HG02938 (cell line): ENCODE results near the gene GPX3.

Experiments used
- ATAC-seq: cut with Tn5 transposase; IDR thresholded peaks from one replicate; pipeline ENCODE4 v1.9.1; 2021; ENCODE audit warnings: mild to moderate bottlenecking, moderate library complexity; ENCODE audit not compliant: unreplicated experiment

Gene GPX3

DNA sequence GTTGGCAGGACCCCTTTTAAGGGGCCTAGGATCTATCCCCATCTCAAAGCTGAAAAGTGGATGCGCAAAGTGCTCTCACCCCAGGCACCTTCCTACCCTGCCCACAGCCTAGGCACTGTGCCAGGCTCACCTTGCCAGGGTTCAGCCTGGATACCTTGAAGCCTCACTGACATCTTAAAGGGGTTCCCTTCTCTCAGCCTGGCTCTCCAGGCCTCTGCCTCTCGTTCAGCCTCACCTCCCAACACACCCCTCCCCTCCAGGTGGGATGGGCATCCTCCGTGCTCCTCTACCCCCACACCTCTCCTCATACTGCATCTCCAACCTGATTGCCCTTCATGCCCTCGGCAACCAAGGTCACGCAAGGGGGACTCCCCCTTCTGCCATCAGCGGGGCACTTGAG, 34.9 kb downstream of the GPX3 start:
- ATAC-seq: no peak

DNA sequence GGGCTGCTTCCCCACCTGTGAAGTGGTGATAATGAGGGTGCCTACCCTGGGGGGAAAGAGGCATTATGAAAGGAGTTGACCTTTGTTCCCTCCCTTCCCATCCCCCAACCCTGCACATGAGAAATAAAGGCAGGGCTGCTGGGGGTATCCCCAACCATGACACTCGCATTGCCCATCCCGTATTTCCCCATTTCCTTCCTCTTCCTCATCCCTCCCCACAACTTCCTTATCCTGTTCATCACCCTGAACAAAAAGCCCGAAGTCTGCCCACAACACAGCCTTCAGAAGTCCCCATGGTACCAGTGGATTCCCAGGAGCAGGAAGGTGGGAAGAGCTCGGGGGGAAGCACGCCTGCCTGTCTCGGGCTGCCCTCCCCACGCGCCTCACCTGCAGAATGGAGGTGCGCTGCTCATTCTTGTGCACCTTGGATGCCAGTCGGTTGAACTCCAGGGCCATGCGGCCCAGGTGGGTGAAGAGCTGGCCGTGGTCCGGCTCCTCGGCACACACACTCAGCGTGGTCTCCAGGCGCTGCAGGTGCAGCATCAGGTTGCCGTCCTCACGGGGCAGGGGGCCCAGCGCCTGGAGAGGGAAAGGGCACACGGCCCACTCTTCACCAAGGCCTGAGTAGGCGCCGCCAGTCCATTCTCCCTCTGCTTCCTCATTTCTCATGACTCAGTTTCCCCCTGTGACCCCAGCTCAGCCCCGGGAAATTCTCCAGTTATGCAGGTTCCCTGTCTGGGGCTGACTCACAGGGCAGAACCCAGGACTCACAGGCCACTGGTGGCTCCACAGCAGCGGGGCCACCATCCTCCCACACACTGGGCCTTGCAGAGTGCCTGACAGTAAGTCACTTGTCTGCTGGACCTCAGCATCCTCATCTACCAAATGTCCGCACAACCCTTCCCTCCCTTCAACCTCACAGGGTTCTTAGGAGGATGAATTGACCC, 36.3 kb downstream of the GPX3 start:
- ATAC-seq: no peak

DNA sequence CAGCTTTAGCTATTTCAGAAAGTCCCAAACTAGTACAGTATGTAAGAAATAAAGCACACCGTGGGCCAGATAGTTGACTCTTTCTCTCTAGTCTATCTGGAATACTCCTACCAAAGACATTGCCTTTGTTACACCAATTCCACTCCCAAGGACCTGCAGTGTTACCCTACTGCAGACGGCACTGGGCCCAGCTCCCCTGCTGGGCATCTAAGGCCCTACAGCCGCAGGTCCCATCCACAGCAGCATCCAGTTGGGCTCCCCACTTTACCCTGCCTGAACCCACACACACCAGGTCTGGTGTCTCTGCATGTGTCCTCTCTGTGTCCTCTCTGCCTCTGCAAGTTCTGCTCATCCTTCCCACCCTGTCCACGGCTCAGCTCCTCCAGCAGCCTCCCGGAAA, 37.9 kb downstream of the GPX3 start:
- no peak for ATAC-seq

DNA sequence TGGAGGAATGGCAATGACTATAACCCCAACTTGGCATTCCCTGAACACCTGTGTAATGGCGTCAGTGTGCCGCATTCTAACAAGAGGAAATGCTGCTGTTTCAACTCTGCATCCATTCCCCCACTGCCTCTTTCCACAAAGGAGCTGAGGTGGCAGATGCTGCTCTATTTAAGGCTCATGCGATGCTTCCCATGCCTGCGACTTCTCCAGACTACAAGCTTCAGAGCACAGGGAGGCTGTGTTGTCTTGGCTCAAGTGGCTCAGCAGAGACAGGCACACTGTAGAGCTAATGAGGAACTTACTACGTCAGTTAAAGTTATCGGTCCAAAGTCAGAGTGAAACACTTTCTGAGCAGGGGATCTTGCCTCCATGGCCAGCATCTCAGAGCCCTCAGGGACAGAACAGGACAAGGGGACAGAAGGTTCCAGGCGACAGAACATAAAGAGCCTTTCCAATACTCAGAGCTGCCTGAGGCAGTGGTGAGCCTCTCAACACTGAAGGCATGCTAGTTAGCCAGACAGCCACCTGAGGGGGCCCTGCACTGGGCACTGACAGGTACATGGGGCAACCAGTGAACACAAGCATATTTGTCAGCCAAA, 38.6 kb downstream of the GPX3 start:
- ATAC-seq: no peak

DNA sequence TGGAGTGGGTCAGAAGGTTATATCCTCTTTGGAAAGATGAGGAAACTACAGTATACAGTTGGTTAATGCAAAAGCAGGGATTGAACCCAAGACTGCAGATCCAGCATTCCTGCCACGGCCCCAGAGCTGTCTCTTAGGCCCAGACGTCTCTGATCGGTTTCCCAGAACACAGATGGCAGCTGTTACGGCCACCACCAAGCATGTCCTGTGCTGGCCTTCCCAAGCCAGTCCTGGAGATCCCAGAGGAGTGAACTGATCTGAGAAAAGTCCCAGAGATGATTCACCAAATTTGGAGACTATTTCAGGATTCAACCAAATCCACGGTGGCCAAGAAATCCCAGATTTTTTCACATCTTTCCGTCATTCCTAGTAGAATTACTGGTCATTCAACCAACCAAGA, 40.4 kb downstream of the GPX3 start:
- ATAC-seq: no peak

DNA sequence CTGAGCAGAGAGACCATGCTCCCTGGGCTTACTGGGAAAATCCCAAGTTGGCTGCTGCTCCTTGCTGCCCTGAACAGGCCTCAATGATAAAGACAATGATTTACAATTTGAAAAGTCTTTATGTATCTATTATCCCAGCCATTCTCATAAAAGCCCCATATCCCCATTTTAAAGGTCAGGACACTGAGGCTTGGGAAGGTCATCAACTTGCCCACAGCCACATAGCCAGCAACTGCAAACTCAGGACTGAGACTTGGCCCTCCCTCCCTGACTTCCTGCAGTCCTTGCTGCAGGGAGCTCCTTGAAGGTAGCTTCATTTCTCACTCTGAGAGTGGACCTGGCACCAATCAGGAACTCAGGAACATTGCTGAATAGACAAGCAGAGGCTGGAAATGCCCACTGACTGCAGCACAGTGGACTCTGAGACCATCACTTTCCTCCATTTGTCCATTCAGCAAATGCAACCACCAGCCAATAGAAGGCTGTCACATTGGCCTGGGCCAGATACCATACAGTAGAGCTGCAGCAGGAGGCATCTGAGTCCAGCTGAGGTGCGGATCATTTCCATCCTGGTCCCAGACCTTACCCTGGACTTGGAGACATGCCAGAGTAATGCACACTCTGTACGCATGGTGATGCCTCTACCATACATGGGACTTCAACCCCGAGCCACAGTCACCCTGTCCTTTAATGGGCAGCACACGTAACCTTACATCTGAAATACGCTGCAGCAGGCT, 42.2 kb downstream of the GPX3 start:
- ATAC-seq: no peak

DNA sequence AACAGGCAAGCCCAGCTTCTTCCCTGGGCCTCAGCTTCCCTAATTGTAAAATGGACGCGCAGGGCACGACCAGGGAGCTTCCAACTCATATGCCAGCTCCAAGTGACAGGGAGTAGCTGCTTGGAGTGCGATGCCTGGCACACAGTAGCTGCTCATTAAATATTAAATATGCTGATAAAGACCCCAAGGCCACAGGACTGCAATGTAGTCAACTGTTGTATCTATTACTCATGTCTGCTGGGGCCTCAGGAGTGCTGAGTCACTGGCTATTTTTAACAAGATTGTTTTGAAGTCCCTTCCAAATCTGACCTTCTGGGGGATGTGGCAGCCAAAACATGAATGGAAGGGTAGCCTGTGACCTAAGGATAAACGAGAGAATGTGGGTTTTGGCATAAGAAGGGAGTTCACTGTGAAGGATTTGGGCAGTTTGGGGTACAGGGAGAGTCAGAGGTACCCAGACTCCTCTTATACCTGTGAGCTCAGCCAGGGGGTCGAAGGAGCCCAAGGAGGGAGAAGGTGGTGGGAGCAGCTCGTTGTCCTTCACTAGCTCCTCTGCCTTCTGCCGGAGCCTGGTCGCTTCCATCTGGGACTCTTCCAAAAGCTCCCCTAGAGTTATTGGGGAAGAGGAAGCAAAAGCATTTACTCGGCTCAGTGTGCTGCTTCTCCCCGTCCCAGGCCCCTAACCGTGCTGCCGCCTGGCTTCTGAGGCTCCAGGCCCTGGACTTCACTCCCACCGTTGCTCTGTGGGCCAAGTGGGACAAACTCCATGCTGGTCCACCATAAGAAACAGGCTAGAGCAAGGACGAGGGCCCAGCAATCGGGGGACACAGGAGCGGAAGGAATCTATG, 43.0 kb downstream of the GPX3 start:
- ATAC-seq: no peak

DNA sequence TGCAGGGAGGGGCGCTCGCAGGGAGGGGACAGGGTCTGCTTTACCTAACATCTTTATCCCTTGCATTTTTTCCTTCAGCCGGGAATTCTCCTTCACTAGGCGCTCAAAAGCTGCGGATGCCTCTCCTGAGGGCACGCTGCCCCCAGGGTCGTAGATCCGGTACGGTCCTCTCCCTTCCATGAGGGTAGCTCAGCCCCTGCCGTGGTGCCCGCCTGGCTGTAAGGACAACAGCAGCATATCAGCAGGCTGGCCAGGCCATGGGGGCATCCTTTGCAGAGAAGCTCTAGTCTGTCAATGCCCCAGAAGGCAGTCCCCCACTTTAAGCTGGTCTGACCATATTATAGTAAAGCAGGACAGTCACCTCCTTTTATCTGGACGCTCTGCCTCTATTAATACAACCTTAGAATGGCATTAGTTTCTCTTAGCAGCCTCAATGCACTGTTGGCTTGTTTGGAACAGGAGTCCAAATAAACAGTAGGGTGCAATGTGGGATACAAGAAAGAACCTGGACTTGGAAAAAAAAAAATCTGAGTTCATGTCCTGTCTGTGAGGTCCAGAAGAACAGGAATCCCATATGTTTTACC, 44.6 kb downstream of the GPX3 start:
- ATAC-seq: no peak

DNA sequence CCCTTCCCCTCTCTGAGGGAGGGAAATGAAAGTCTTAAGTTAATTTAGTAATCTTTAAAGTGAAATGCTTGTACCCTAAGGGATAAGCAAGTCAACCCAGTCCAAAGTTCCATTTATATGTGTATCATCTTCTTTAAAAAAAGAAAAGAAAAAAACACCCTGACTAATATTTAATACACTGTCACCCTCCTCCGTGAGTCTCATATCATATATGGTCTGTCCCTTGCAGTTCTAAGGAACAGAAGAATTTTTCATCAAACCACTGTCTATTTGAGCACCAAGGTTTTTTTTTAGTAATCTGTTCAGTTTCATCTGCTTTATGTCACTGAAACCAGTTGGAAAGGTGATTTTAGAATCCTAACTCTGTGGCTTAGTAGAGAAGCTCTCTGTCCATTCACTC, 45.2 kb downstream of the GPX3 start:
- no peak for ATAC-seq

DNA sequence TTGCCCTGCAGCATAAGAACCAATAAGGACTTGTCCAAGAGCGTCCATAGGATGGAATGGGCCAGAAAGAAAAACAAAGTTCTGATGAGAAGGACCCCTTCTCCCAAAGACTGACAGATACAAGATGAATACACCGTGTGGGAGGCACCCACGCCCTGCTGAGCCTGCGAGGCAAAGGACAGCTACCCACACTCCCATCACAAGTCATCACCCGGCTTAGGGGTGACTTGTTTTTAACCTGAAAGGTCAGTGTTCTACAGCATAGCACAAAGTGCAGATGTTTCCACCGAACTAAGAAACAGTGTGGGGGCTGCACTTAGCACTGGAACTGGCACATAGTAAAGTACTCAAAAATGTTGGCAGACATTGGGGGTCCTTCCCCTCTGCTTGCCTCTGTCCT, 46.5 kb downstream of the GPX3 start:
- no peak for ATAC-seq

DNA sequence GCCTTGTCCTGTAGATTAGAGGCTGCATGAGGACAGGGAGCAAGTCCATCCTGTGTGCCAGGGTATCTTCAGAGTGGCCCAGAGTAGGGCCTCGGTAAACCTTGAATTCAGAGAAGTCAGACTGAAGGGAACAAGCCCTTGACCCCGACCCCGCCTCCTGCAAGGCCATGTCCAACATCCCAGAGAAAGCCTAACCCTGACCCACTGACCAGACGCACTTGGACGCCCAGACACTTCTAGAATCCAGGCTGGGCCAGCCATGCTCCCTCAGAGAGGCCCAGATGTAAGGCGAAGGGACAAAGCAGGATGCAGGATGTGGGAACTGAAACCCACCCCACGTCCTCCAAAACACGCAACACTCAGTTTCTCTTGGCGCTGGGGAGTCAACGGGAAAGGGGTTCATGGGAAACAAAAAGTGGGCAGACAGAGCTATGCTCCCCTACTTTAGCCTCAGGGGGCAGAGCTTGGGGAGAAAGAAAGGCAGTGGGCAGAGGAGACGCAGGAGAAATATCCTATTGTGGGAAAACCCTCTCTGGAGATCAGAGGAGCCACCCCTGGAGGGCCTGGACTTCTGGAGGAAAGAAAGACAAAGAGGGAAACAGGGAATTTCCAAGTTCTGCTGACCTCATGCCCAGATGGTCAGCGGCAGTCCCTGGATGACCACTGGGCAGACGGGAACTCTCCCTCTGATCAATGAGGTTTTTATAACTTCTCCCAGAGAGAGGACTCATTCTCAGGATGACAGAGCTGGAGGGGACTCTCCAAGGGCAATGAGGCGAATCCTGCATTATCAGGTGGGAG, 47.4 kb downstream of the GPX3 start:
- ATAC-seq: no peak

DNA sequence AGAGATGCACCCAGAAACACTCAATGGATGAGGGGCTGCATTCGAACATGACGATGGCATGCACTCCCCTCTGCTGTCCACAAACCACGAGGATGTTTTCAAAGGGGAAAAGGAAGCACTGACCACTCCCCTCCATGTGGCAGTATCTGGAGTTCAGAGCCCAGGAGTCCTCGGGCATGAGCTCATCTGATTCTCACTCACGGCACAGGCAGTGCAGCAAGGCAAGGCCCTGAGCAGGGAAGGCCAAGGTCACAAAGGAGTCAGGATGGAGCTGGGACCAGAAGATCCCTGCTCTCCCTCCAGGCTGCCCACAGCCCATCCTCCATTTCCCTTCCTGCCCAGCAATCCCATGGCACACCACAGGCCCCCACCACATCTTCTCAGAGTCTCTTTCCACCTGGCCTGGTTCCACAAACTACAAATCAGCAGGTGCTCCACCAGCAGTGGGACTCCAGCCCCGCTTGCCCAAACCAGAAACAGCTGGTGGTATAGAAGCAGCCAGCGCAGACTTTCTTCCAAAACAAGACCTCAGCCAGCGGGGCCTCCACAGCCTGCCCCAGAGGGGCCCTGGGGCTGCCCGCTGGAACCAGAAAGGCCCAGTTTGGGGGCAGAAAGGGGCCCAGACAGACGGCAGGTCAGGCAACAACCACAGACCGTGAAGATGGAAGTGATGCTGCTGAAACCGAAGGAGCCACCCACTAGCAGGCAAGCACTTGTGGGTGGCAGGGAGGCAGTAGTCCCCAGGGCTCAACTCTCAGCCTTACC, 48.2 kb downstream of the GPX3 start:
- peak; percentile 69 for ATAC-seq

DNA sequence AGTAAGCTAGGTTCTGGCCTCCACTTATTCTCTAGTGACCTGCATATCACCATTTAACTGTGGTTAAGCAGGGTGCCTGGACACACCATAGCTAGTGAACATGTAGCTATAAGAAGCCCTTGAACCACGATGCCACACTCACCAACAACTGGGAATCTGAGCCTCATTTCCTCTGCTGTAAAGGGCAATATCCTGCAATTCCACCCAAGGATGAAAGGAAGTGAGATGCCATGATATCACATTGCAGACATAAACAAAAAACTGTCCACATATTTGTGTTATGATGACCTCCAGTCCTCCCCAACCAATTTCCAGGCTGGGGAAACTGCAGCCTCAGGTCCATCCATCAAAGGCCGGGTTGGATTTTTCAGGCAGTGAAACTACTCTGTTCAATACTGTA, 50.1 kb downstream of the GPX3 start:
- ATAC-seq: no peak

DNA sequence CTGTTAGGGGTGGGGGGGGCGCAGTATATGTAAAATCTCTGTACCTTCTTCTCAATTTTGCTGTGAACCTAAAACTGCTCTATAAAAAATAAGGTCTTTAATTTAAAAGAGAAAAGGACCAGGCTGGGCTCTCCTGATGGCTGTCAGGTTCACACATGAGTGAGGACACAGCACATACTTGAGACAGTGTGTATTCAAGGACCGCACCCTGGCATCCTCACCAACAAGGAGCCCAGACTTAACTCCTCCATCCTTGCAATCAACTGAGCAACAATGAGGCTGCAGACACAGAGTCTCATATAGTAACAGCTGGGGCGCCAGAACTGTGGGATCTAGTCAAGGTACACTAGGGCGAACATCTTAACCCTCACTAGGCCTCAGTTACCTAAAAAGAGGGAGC, 50.6 kb downstream of the GPX3 start:
- ATAC-seq: no peak

DNA sequence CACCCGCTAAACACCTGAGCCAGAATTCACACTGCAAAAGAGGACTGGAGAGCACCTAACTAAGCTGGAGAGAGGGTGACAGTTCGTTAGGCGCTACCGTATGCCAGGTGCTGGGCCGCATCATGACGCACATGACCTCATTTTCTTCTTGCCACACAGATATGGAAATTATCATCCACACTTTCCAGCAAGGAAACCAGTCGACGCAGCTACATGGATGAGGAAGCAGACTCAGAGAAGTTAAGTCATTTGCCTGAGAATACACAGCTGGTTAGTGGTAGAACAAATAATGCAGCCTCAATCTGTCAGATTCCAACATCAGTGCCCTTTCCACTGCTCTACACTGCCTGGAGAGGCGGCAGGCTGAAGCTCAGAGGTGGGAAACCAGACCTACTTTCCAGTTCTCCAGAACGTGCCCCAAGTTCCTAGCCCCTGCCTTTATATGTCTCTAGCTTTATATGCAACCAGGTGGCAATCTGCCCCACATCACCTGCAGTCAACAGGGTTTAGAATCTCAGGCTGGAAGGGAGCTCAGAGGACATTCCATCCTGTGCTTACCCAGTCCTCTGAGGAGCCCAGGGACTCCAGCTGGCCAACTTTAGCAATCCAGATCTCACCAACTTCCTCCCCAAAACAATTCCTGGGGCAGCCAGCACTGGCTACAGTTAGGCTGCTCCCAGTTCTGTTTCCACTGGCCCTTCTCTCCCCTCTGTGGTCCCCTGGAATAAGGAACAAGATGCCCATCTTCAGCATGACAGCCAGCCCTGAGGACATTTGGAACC, 51.6 kb downstream of the GPX3 start:
- ATAC-seq: no peak

DNA sequence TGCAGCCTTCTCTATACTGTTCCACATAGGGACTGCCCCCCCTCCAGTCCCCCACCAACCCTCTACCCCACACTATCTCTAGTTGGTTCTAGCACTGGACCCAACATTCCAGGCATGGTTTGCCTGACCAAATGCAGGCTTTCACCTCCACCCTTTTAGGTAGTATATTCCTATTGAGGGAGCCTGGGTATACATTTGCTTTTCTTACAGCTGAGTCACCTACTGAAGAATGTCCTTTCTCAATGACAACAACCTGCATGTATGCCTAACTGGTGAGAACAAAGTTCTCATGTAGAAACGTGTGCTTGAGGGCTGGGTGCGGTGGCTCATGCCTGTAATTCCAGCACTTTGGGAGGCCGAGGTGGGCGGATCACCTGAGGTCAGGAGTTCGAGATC, 52.2 kb downstream of the GPX3 start:
- ATAC-seq: no peak

DNA sequence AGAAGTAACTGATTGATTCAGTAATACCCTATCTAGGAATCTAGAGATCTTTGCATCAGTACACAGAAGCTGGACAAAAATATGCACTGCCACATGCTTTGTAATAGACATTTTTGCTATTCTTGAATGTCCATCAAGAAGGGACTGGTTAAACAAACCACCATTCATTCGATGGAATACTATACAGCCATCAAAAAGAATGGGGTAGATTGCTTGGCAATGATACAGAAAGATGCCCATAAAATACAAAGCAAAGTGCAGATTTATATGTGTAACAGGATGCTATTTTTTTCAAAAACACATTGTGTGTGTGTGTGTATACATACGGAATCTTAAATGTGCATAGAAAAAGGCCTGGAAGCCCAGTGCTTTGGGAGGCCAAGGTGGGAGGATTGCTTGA, 52.9 kb downstream of the GPX3 start:
- ATAC-seq: no peak

DNA sequence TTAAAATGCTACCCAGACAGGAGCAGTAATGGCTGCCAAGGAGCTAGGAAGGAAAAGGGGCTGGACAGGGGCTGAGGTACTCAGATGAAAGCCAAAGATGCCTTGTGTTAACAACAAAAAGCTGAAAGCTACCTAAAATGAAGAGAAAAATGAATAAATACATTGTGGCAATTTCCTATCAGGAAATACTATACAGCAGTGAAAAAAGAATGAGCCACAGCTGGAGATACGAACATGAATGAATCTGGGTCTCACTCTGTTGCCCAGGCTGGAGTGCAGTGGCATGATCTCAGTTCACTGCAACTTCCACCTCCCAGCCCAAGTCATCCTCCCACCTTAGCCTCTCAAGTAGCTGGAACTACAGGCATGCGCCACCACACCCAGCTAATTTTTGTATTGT, 54.2 kb downstream of the GPX3 start:
- no peak for ATAC-seq
